Subcutaneous preadipocyte (primary cell): ENCODE results near the gene AKR7A3. TPM values are rescaled to one million over a fixed set of nuclear protein-coding genes. Genes with fewer than 3 reads are reported as not detected.

ENCODE experiments used
- small RNA-seq: library from RNA; depleted of rRNA; stranded (forward); fragments of <200 nt; gene quantifications from one replicate; pipeline ENCODE3, GENCODE V24; 2012
- total RNA-seq: library from RNA; depleted of rRNA; stranded (reverse); fragments of >200 nt; gene quantifications from 2 replicates; pipeline ENCODE4 v1.2.3, GENCODE V29; 2012

AKR7A3 gene
- 0.73 and 1.4 TPM in 2 replicates for total RNA-seq

GRCh38 chr1:19288324-19289241 is at the start of gene AKR7A3:
Gene AKR7A3, minus strand, starts transcription at chr1:19288770. Its CDS starts 61 bp downstream, at chr1:19288709.

DNA sequence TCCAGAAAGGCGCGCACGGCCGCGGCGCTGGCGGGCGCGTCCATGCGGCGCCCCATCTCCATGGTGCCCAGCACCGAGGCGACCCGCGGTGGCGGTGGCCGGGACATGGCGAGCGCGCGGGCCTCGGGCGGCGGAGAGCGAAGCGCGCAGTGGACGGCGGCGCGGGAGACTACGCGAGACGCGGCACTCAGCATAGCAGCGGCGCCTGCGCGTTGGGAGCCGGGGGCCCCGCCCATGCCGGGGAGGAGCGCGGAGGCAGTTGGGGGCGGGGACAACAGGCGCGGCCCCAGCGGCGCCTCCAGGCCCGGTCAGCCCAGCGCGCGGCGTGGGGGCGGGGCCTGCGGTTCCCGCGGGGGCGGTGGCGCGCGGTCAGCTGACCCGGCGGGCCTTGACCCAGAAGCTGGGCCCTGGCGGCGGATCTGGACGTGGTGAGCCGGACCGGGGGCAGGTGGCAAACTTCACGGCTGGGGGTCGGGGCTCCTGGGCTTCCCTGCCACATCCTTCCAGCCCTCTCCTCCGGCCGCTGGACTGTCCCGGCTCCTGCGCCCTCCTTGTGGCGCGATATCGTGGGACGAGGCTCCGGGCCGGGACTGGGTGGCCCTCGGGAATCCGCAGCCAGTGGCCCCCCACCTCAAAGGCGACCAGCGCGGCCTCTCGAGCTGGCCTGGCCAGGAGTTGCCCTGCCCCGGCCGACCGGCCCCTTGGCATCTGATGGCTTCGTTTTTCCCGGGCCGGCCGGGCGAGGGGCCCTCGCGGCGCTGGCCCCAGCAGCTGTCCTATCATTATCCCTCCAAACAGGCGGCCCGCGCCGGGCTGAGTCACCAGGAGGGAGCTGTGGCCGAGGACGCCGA is 23.6 kb upstream of the AKR7A3 start, which contains the start of the genes AKR7A2 and SLC66A1:
Gene AKR7A2, minus strand, starts transcription at position 214 of the 851 bp plus-strand sequence. Its CDS starts 20 bp downstream, at position 194.
Gene SLC66A1, plus strand, starts transcription at position 396 of the 851 bp plus-strand sequence. CDS start 5,352 bp downstream, outside the sequence.

DNA sequence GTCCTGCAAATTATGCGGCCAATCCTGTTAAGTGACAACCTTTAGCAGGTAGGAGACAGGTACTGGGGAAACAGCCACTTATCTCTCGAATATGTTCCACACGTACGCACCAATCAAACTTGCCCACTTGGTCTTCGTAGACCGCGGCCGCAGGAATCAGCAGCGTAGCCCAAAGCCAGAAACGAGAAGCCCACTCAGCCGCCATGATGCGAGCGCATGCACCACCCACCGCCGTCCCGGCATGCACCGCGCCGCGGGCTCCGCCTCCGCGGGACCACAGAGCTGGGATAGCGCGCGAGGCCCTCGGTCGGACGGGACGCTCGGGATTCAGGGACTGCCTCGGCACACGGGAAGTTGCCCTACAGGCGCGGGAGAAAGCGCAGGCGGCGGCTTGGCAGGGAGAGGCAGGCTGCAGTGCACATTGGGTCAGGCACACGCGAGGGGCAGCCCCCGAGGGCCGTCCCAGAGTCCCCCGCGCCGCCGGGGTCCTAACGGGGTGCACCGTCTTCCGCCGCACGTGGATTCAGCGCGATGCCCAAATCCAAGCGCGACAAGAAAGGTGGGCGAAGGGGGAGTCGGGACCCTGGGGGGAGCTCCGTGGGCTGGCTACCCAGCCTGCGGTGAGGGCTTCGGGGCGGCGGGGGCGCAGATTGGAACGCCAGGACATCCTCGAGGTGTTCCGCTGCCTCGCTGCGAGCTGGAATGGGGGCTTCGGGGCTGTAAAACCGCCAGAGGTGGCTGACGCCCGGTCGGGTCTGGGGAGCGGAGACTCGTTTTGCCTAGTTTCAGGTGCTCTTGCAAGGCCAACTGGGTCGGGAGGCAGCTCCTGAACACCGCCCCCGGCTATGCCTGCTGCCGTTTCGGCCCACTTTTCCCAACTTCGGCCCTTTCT is 37.0 kb downstream of the AKR7A3 start, which contains the start of the genes EMC1 and MRTO4:
Gene EMC1, minus strand, starts transcription at position 220 of the 892 bp plus-strand sequence. Its CDS starts 15 bp downstream, at position 205.
Gene MRTO4, plus strand, starts transcription at position 501 of the 892 bp plus-strand sequence. Its CDS starts 31 bp downstream, at position 532.

Small RNAs within 50 kb of the gene (small RNA-seq; reads per million reads assigned to genes)
- gene RNU6-1099P: not detected

Other genes starting within 250 kb of the AKR7A3 start
- gene UBR4, start 78.5 kb downstream of the AKR7A3 start, total RNA-seq: 95.5 and 121 TPM in 2 replicates
- gene EMC1, start 37.2 kb downstream of the AKR7A3 start, total RNA-seq: 59.2 and 81.9 TPM in 2 replicates
- gene MRTO4, start 37.0 kb downstream of the AKR7A3 start, total RNA-seq: 36.4 and 50.2 TPM in 2 replicates
- 64.1 and 66.1 TPM in 2 replicates for gene AKR7A2, start 23.4 kb upstream of the AKR7A3 start, total RNA-seq
- 19.5 and 24.3 TPM in 2 replicates for gene SLC66A1, start 23.6 kb upstream of the AKR7A3 start, total RNA-seq
- 171 and 180 TPM in 2 replicates for gene CAPZB, start 196.8 kb upstream of the AKR7A3 start, total RNA-seq